ENCODE data around the gene SIGLEC14.
A peak's percentile ranks its signal among the peaks of the same experiment; 100 is the strongest.
"Not testable (repeated sequence)": the region's sequence is repeated elsewhere in the genome, so short reads cannot be mapped to it uniquely, and the experiment has no call there.

SIGLEC14 gene

DNA sequence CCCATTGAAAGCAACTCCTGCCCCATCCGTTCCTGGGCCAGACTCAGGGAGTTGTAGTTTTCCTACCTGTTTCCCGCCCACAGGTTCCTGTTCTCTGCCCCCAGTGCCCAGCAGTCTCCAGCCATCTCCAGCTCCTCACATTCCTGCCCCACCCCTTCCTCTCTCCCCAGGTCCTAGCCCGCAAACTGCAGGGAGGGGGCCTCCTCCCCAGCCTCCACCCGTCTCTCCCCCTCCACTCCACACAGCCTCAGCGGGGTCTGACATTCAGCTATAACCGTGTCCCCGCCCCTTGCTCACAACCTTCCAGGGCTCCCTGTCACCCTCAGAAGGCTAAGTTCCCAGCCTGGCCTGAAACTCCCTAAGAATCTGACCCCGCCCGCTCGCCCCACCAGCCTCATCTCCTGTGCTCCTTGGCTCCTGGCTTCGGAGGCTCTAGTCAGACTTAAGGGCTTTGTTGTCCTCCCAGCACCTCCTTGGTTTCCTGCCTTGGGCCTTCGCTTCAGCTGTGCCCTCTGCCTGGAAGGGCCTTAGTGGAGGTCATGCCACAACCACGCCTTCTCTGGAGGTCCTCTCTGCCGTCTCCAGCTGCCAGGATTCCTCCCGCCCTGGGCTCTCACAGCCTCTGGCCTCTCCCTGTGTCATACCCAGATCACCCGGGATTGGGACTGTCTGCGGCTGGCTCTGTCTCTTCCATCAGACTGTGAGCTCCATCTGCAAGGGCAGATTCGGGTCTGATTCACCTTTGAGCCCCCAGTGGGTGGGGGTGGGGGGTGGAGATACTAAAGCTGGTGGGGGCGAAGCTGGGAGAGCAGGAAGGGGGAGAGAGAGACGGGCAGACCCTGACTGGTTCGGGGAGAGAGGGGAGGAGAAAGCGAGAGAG lies 41.4 kb upstream of the SIGLEC14 start:
- peak; percentile 53 for DNase-seq (ENCODE audit: low read depth)
- peak overlapping the region; percentile 75 for H3K4me3 ChIP-seq (ENCODE audit: low read depth, low read length)
- no peak for TF ChIP-seq CTCF (conservative IDR thresholded peaks at IDR 0.05; ENCODE audit: low read depth, low read length)

DNA sequence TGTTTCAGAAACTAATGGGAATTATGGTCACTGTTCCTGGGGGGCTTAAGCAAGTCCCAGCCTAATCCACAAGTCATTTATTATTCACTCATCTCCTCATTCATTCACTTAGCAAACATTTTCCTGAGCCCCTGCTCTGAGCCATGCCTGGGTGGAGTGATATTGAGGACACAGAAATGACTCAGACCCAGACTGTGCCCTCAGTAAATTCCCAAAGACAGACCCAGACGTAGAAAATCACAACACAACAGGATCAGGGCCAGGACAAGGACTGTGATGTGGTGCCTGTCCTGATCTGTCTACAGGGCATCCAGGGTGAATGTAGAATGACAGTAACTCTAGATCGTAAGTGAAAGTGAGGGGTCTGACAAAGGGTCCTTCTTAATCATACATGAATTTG lies 39.5 kb upstream of the SIGLEC14 start:
- H3K4me3 ChIP-seq (ENCODE audit: low read depth, low read length): no peak overlapping the region
- no peak for DNase-seq (ENCODE audit: low read depth)
- TF ChIP-seq CTCF (conservative IDR thresholded peaks at IDR 0.05; ENCODE audit: low read depth, low read length): no peak

GRCh38 chr19:51681286-51681941 lies 34.8 kb upstream of the SIGLEC14 start:
- DNase-seq (ENCODE audit: low read depth): peak; percentile 33
- TF ChIP-seq CTCF (conservative IDR thresholded peaks at IDR 0.05; ENCODE audit: low read depth, low read length): no peak
- H3K4me3 ChIP-seq (ENCODE audit: low read depth, low read length): no peak overlapping the region

GRCh38 chr19:51680474-51680873 lies 33.8 kb upstream of the SIGLEC14 start:
- no peak for TF ChIP-seq CTCF (conservative IDR thresholded peaks at IDR 0.05; ENCODE audit: low read depth, low read length)
- H3K4me3 ChIP-seq (ENCODE audit: low read depth, low read length): no peak overlapping the region
- no peak for DNase-seq (ENCODE audit: low read depth)

DNA sequence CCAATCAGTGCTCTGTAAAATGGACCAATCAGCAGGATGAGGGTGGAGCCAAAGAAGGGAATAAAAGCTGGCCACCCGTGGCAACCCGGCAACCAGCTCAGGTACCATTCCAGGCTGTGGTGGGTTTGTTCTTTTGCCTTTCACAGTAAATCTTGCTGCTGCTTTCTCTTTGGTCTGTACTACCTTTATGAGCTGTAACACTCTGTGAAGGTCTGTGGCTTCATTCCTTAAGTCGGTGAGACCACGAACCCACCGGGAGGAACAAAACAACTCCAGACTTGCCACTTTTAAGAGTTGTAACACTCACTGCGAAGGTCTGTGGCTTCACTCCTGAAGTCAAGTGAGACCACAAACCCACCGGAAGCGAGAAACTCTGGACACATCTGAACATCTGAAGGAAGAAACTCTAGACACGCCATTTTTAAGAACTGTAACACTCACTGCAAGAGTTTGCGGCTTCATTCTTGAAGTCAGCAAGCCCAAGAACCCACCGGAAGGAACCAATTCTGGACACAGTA lies 30.0 kb upstream of the SIGLEC14 start:
- no peak for DNase-seq (ENCODE audit: low read depth)
- no peak overlapping the region for H3K4me3 ChIP-seq (ENCODE audit: low read depth, low read length)

DNA sequence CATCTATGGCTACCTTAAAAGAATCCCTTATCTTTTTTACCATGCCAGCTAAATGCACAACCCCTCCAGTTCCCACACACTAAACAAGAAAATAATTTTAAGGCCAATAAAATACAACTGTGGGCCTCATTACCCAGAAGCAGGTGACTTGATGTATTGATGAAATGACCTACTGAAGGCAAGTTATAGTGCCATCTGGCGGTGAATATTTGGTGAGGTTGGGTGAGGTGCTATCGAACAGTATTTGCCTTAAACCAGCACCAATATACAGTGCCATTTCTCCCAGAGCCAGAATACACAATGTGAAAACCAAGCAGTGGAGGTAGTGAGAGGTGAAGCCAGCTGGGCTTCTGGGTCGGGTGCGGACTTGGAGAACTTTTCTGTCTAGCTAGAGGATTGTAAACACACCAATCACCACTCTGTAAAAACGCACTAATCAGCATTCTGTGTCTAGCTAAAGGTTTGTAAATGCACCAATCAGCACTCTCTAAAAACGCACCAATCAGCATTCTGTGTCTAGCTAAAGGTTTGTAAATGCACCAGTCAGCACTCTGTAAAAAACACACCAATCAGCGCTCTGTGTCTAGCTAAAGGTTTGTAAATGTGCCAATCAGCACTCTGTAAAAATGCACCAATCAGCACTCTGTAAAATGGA lies 29.4 kb upstream of the SIGLEC14 start:
- peak; percentile 60 for DNase-seq (ENCODE audit: low read depth)

More for the DNA sequence above, 30.0 kb upstream of the SIGLEC14 start:
- no peak for TF ChIP-seq CTCF (conservative IDR thresholded peaks at IDR 0.05; ENCODE audit: low read depth, low read length)

More for the DNA sequence above, 29.4 kb upstream of the SIGLEC14 start:
- peak; percentile 51 for TF ChIP-seq CTCF (conservative IDR thresholded peaks at IDR 0.05; ENCODE audit: low read depth, low read length)
- not testable (repeated sequence) for H3K4me3 ChIP-seq (ENCODE audit: low read depth, low read length)

Data from choroid plexus epithelial cell (primary cell).